Gastroesophageal sphincter (tissue), 4 donors: Measurements from ENCODE around the gene BABAM2. TPM values are rescaled to one million over a fixed set of nuclear protein-coding genes. Genes with fewer than 3 reads are reported as not detected.

Source experiments
- ATAC-seq: fragments of 150-250 bp; one replicate; pipeline ENCODE4 v1.9.1; 2016; ENCODE audit warnings: mild to moderate bottlenecking, moderate library complexity
- H3K27ac ChIP-seq, 4 donors: fragments of 200-600 bp; sonication (generic) in 3 of 4; 1 replicate in 3 of 4; 2 replicates in 1 of 4; pipeline ENCODE4 v1.5.1; 2016 to 2019
- H3K27me3 ChIP-seq: fragments of 200-600 bp; sonication (generic); one replicate; pipeline ENCODE4 v1.5.1; 2019
- H3K36me3 ChIP-seq, 2 donors: fragments of 200-600 bp; sonication (generic); one replicate each; pipeline ENCODE4 v1.5.1; 2019; ENCODE audit warnings: control low read depth in 1 of 2
- H3K4me1 ChIP-seq, 3 donors: fragments of 200-600 bp; sonication (generic); 1 replicate in 2 of 3; 2 replicates in 1 of 3; pipeline ENCODE4 v1.5.1; 2016 to 2019; ENCODE audit warnings: control low read depth in 2 of 3
- H3K4me3 ChIP-seq, 2 donors: fragments of 200-600 bp; sonication (generic); one replicate each; pipeline ENCODE4 v1.5.1; 2019; ENCODE audit warnings: mild to moderate bottlenecking in 1 of 2, moderate library complexity in 1 of 2
- H3K9me3 ChIP-seq, 3 donors: fragments of 200-600 bp; sonication (generic); one replicate each; pipeline ENCODE4 v1.5.1; 2017 to 2019; ENCODE audit warnings: control low read depth in 2 of 3
- EP300 ChIP-seq: sonication (generic); formaldehyde crosslinking; IDR thresholded peaks from one replicate; pipeline ENCODE4 v1.6.1; 2017; ENCODE audit warnings: antibody characterized with exemption, mild to moderate bottlenecking
- POLR2A ChIP-seq, 2 donors: fragments of 450-650 bp; IDR thresholded peaks; one replicate each; pipeline ENCODE4 v1.6.1; 2017; ENCODE audit warnings: antibody characterized with exemption in 2 of 2, mild to moderate bottlenecking in 2 of 2, moderate library complexity in 1 of 2
- POLR2AphosphoS5 ChIP-seq: sonication (generic); formaldehyde crosslinking; IDR thresholded peaks from one replicate; pipeline ENCODE4 v1.6.1; 2017; ENCODE audit warnings: antibody characterized with exemption
- WGBS, 2 donors: methylation state at CpG; one replicate each; pipeline ENCODE4 v1.1.5; 2018; ENCODE audit warnings: low coverage in 1 of 2; 5-methylcytosine and 5-hydroxymethylcytosine counted together
- total RNA-seq, 4 donors: library from RNA; depleted of rRNA; stranded (reverse); fragments of >200 nt; gene quantifications; one replicate each; pipeline ENCODE4 v1.1.0, GENCODE V29; 2016
- TF ChIP-seq, protein P1 (sequence below), 4 experiments: fragments of 200-600 bp in 2 of 4; fragments of 450-650 bp in 2 of 4; sonication (generic) in 1 of 4; IDR thresholded peaks; one replicate each; pipeline ENCODE4 v1.5.1; 2017 to 2019; ENCODE audit warnings: antibody characterized with exemption in 4 of 4, mild to moderate bottlenecking in 2 of 4, moderate library complexity in 2 of 4

Gene BABAM2
- total RNA-seq, 4 donors from 2014 or later: 28.5 to 43.6 (median 37.4) TPM

DNA sequence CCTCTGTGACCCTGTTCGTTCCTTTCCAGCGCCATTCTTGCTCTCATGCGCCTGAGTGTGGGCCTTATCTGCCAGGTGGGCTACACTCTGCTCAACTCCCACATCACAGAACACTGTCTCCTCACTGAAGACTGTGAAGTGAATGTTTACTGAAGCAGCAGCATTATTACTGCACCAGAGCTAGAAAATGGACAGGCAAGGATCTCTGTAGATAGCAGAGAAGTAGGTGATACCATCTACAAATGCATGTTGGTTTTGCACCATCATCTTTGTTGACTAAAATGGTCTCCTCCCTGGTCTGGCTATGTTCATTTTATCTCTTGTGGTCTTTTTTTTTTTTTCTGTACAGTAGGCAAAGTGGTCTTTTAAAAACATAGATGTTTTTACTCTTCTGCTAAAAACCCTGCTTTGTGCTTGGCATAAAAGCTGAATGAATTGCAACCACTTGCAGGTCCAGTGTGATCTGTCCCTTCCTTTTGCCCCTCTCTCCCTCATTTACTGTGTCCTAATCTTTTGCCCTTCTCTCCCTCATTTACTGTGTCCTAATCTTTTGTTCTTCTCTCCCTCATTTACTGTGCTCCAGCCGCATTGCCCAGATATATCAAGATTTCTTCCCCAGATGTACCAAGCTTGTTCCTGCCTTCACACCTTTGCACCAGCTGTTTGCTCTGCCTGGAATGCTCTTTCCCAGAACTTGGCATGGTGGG, 35.4 kb downstream of the BABAM2 start:
- ATAC-seq: no peak
- Histone ChIP-seq H3K4me1 (no peaks in the 10 kb centered on the region), H3K36me3 (peaks cover 0 to 20% of the 10 kb centered on the region in 2 donors), H3K4me3 (no peak overlapping the region), H3K27ac (no peak overlapping the region), H3K27me3 (no peaks in the 10 kb centered on the region), H3K9me3 (no peaks in the 10 kb centered on the region)
- TF ChIP-seq POLR2A (IDR thresholded peaks at IDR 0.05) (no peak), POLR2AphosphoS5 (no peak), EP300 (no peak)
- TF ChIP-seq, protein P1, sequence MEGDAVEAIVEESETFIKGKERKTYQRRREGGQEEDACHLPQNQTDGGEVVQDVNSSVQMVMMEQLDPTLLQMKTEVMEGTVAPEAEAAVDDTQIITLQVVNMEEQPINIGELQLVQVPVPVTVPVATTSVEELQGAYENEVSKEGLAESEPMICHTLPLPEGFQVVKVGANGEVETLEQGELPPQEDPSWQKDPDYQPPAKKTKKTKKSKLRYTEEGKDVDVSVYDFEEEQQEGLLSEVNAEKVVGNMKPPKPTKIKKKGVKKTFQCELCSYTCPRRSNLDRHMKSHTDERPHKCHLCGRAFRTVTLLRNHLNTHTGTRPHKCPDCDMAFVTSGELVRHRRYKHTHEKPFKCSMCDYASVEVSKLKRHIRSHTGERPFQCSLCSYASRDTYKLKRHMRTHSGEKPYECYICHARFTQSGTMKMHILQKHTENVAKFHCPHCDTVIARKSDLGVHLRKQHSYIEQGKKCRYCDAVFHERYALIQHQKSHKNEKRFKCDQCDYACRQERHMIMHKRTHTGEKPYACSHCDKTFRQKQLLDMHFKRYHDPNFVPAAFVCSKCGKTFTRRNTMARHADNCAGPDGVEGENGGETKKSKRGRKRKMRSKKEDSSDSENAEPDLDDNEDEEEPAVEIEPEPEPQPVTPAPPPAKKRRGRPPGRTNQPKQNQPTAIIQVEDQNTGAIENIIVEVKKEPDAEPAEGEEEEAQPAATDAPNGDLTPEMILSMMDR (IDR thresholded peaks at IDR 0.05): no peak
- WGBS, 2 donors: 90 to 100% methylated on average over 2 to 4 of the region's 4 CpGs

DNA sequence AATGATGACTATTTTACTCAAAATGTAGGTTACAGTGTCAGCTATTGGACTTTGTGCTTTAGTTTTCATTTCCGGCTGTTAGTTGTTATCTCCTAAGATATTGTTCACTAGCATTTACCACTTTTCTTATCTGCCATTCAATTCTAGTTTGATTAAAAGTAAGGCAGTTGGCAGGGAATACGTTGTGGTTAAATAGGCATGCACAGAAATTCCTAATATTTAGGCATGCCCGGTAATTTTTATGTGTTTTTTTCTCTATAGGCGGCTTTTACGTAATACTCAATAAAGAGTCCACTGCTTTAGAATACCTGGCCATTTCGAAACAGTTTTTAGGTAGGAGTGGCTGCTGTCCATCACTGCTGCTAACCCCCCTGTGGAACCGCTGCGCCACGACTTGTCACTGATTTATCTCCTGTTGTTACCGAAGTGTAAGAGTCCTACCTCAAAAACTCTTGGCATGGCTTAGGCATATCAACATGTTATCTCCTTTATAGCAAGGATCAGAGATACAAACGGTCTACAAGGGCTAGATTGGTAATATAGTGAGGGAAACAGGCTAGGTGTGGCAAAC, 39.5 kb downstream of the BABAM2 start:
- Histone ChIP-seq H3K4me3 (no peak overlapping the region), H3K27ac (no peak overlapping the region), H3K27me3 (no peaks in the 10 kb centered on the region), H3K4me1 (no peaks in the 10 kb centered on the region), H3K9me3 (no peaks in the 10 kb centered on the region), H3K36me3 (peaks cover 0 to 20% of the 10 kb centered on the region in 2 donors)
- 88 to 91% methylated on average over 9 to 10 of the region's 11 CpGs for WGBS, 2 donors
- no peak for ATAC-seq
- no peak for TF ChIP-seq POLR2A (IDR thresholded peaks at IDR 0.05)
- TF ChIP-seq, protein P1 (IDR thresholded peaks at IDR 0.05): no peak
- TF ChIP-seq EP300: no peak
- TF ChIP-seq POLR2AphosphoS5: no peak

DNA sequence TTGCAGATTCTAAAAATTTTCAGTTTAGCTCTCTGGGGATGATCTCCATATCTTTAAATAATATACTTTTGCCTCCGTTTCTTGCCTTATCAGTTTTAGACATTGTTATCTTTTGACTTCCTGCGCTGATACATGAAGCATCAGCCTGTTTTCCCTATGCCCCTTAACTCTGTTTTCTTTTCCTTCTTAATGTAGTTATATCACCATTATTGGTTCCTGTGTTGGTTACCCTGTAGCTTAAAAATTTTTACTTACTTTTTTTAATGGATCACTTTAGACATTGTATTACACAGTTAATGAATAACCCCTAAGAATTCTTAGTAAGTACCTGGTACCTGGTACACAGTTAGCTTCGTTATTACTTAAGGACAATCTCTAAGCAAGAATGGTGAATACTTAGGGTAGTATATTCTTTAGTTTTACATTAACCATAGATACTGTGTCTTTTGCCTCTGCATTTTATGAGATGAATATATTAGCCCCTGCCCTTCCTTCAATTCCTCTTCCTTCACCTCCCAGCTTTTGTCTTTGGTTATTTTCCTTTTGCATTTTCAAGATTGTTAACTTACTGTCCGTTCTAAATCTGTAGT, 40.9 kb downstream of the BABAM2 start:
- H3K4me3 ChIP-seq: no peak overlapping the region
- no peaks in the 10 kb centered on the region for H3K27me3 ChIP-seq
- H3K27ac ChIP-seq: no peak overlapping the region
- H3K9me3 ChIP-seq: no peaks in the 10 kb centered on the region
- TF ChIP-seq POLR2AphosphoS5 (no peak), EP300 (no peak), POLR2A (IDR thresholded peaks at IDR 0.05) (no peak)
- TF ChIP-seq, protein P1 (IDR thresholded peaks at IDR 0.05): no peak
- peaks cover 0 to 14% of the 10 kb centered on the region in 2 donors for H3K36me3 ChIP-seq
- 92 to 96% methylated on average over 4 of the region's 4 CpGs for WGBS, 2 donors
- H3K4me1 ChIP-seq: no peaks in the 10 kb centered on the region
- ATAC-seq: no peak

DNA sequence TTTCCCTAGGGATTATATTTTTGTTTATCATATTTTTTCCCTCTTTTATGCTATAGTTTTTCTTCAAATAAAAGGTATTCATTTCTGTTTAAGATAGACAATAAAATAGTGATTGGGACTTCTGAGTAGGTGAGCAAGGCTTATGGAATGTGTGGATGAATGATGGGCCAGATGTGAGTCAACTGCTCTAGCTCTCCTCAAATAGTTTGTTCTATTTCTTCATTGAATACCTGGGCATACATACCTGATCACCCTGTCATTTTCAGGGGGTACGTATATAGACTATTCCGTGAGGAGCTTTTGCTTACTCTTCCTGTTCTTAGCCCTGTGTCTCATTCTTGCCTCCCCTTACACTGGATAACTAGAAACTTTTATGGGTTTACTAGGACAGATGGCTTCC, 41.9 kb downstream of the BABAM2 start:
- Histone ChIP-seq H3K36me3 (peaks cover 0 to 14% of the 10 kb centered on the region in 2 donors), H3K4me3 (no peak overlapping the region), H3K27ac (no peak overlapping the region), H3K4me1 (no peaks in the 10 kb centered on the region), H3K27me3 (no peaks in the 10 kb centered on the region), H3K9me3 (no peaks in the 10 kb centered on the region)
- no peak for TF ChIP-seq POLR2A (IDR thresholded peaks at IDR 0.05)
- TF ChIP-seq POLR2AphosphoS5: no peak
- TF ChIP-seq EP300: no peak
- TF ChIP-seq, protein P1 (IDR thresholded peaks at IDR 0.05): no peak
- no peak for ATAC-seq
- WGBS, 2 donors: 94 to 97% methylated on average over 2 of the region's 2 CpGs
